8988T (cell line): ENCODE measurements around the gene CYP2W1.
"Not testable (repeated sequence)": the region's sequence is repeated elsewhere in the genome, so short reads cannot be mapped to it uniquely, and the experiment has no call there.

Experiments
- DNase-seq: peaks from one replicate; pipeline ENCODE4 v3.0.0; 2011

Gene CYP2W1

GRCh38 chr7:983004-983615 lies at the start of gene CYP2W1:
Gene CYP2W1 (plus strand): TSS chr7:983181. CDS start chr7:983212, 31 bp downstream.
- DNase-seq, result no peak

GRCh38 chr7:934469-935163 lies 48.4 kb upstream of the CYP2W1 start:
- DNase-seq, result no peak

GRCh38 chr7:935164-935873 lies 47.7 kb upstream of the CYP2W1 start:
- DNase-seq, result no peak

GRCh38 chr7:935874-936385 lies 47.1 kb upstream of the CYP2W1 start:
- no peak for DNase-seq

- peak; percentile 85 for DNase-seq
Measured at GRCh38 chr7:936386-937054, 46.5 kb upstream of the CYP2W1 start.

- DNase-seq, result no peak
Measured at GRCh38 chr7:937856-938484, 45.0 kb upstream of the CYP2W1 start.

GRCh38 chr7:938546-939185 lies 44.3 kb upstream of the CYP2W1 start:
- DNase-seq, result no peak

- no peak for DNase-seq
Measured at GRCh38 chr7:939843-940242, 43.1 kb upstream of the CYP2W1 start.

GRCh38 chr7:940599-941408 lies 42.2 kb upstream of the CYP2W1 start:
- DNase-seq, result no peak

GRCh38 chr7:943793-944192 lies 39.2 kb upstream of the CYP2W1 start:
- DNase-seq, result not testable (repeated sequence)

GRCh38 chr7:944744-945143 lies 38.2 kb upstream of the CYP2W1 start:
- no peak for DNase-seq

GRCh38 chr7:945147-945555 lies 37.8 kb upstream of the CYP2W1 start:
- DNase-seq, result no peak

- no peak for DNase-seq
Measured at GRCh38 chr7:945556-946255, 37.3 kb upstream of the CYP2W1 start.

- no peak for DNase-seq
Measured at GRCh38 chr7:946256-946996, 36.6 kb upstream of the CYP2W1 start.

GRCh38 chr7:947391-948210 lies 35.4 kb upstream of the CYP2W1 start:
- no peak for DNase-seq

- DNase-seq, result no peak
Measured at GRCh38 chr7:949021-949934, 33.7 kb upstream of the CYP2W1 start.

GRCh38 chr7:951881-952547 lies 31.0 kb upstream of the CYP2W1 start:
- DNase-seq, result no peak
